Endothelial cell (in vitro differentiated cells): ENCODE results near the gene GFOD2. TPM values are rescaled to one million over a fixed set of nuclear protein-coding genes. Genes with fewer than 3 reads are reported as not detected.

Source experiments
- DNase-seq: peaks from one replicate; pipeline ENCODE4 v3.0.0; 2021; ENCODE audit warnings: low spot score
- H3K27ac Mint-ChIP-seq: one replicate; pipeline ENCODE4 v1.8.0; 2021; ENCODE audit warnings: mixed read lengths, inconsistent platforms; ENCODE audit not compliant: unreplicated experiment
- H3K27me3 Mint-ChIP-seq: one replicate; pipeline ENCODE4 v1.8.0; 2021; ENCODE audit warnings: mild to moderate bottlenecking, moderate library complexity, mixed read lengths, inconsistent platforms; ENCODE audit not compliant: unreplicated experiment
- H3K36me3 Mint-ChIP-seq: one replicate; pipeline ENCODE4 v1.8.0; 2021; ENCODE audit warnings: mild to moderate bottlenecking, low read depth, mixed read lengths, inconsistent platforms; ENCODE audit not compliant: unreplicated experiment
- H3K4me1 Mint-ChIP-seq: one replicate; pipeline ENCODE4 v1.8.0; 2021; ENCODE audit warnings: mild to moderate bottlenecking, mixed read lengths, inconsistent platforms; ENCODE audit not compliant: unreplicated experiment
- H3K4me3 Mint-ChIP-seq: one replicate; pipeline ENCODE4 v1.8.0; 2021; ENCODE audit warnings: mild to moderate bottlenecking, mixed read lengths, inconsistent platforms; ENCODE audit not compliant: unreplicated experiment
- H3K9me3 Mint-ChIP-seq: one replicate; pipeline ENCODE4 v1.8.0; 2021; ENCODE audit warnings: mixed read lengths, inconsistent platforms; ENCODE audit not compliant: unreplicated experiment
- total RNA-seq: library from RNA; stranded (reverse); fragmentation: NEBNext Ultra II Directional; extraction: Animal tissue kit (Norgen Biotek cat#: 25700); gene quantifications from one replicate; pipeline ENCODE4 v1.2.1, GENCODE V29; 2021; ENCODE audit not compliant: unreplicated experiment
- TF ChIP-seq, protein P1 (sequence below): fragments of 200-600 bp; sonication (generic); IDR thresholded peaks from one replicate; pipeline ENCODE4 v1.5.0; 2021; ENCODE audit warnings: antibody characterized with exemption; ENCODE audit not compliant: unreplicated experiment

Gene GFOD2
- total RNA-seq, 1 donor from 2014 or later: 44.2 TPM

DNA sequence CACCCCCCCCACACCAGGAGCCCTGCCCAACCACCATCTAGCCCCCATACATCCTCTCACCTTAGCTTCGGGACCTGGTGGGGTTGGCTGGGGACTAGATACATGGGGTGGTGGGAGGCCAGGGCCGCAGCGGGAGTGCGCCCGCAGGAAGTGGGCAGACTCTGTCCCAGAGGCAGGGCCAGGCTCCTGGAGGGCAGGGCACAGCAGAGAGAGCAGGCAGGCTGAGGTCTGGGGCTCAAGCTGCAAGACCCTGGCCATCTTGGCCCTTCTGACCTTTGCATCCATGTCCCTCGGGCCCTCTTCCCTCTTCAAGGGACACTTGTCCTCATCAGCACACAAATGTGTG is 55.3 kb downstream of the GFOD2 start:
- Mint-ChIP-seq H3K27ac (no peak overlapping the region), H3K9me3 (no peaks in the 10 kb centered on the region), H3K36me3 (peaks cover 11% of the 10 kb centered on the region), H3K4me1 (peaks cover 8% of the 10 kb centered on the region), H3K27me3 (peaks cover 21% of the 10 kb centered on the region), H3K4me3 (peak overlapping the region; percentile 79)
- TF ChIP-seq, protein P1, sequence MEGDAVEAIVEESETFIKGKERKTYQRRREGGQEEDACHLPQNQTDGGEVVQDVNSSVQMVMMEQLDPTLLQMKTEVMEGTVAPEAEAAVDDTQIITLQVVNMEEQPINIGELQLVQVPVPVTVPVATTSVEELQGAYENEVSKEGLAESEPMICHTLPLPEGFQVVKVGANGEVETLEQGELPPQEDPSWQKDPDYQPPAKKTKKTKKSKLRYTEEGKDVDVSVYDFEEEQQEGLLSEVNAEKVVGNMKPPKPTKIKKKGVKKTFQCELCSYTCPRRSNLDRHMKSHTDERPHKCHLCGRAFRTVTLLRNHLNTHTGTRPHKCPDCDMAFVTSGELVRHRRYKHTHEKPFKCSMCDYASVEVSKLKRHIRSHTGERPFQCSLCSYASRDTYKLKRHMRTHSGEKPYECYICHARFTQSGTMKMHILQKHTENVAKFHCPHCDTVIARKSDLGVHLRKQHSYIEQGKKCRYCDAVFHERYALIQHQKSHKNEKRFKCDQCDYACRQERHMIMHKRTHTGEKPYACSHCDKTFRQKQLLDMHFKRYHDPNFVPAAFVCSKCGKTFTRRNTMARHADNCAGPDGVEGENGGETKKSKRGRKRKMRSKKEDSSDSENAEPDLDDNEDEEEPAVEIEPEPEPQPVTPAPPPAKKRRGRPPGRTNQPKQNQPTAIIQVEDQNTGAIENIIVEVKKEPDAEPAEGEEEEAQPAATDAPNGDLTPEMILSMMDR: no peak
- DNase-seq: no peak

DNA sequence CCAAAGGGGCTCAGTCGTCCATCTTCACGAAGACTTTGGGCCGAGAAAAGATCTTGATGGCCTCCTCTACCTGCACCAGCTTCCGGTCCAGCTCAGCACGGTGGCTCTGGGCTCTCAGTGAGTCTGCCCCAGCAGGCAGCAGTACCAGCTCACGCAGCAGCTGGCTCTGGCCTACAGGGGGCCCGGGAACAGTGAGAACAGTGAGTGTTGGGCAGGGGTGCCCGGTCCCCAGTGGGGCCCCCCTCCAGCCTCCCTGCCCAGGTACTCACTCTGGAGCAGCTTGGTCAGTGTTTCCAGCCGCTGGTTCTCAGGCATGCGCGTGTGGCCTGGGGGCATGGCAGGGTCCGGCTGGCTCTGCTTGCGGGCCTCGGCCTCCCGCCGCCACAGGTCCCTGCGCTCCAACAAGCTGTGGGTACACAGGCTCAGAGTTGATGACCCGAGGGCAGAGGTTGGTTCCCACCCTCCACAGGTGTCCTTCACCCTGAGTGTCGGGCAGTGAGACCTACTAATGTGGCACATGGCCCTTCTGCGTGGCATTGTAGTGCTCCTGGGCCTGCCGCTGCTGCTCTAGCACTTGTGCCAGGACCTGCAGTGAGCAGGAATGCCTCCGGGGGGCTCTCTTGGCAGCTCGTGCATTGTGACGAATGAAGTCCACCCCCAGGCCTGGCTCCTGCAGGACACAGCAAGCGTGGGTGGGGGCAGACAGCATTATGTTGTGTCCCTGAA is 55.8 kb downstream of the GFOD2 start:
- TF ChIP-seq, protein P1: peak; percentile 49
- Mint-ChIP-seq H3K9me3 (no peaks in the 10 kb centered on the region), H3K4me1 (peaks cover 8% of the 10 kb centered on the region), H3K27ac (no peak overlapping the region), H3K36me3 (peaks cover 7% of the 10 kb centered on the region), H3K27me3 (peaks cover 21% of the 10 kb centered on the region), H3K4me3 (no peak overlapping the region)
- DNase-seq: peak; percentile 71

DNA sequence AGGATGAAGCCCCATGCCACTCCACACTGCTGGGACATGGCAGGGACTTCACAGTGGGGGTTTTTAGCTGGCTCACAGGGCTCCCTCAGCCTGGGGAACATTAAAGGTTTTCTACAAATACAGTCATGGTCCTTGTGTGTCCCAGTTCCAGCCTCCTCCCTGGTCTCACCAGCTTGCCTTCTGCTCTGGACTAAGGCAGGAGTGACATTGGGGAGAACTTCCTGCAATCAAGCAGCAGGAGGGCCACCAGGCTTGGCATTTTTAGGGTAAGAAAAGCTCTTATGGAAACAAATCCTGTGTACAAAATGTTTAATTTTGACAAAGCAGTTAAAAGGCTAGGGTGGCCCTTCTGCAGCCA is 56.5 kb downstream of the GFOD2 start:
- no peaks in the 10 kb centered on the region for H3K9me3 Mint-ChIP-seq
- H3K4me3 Mint-ChIP-seq: no peak overlapping the region
- H3K4me1 Mint-ChIP-seq: peaks cover 8% of the 10 kb centered on the region

DNA sequence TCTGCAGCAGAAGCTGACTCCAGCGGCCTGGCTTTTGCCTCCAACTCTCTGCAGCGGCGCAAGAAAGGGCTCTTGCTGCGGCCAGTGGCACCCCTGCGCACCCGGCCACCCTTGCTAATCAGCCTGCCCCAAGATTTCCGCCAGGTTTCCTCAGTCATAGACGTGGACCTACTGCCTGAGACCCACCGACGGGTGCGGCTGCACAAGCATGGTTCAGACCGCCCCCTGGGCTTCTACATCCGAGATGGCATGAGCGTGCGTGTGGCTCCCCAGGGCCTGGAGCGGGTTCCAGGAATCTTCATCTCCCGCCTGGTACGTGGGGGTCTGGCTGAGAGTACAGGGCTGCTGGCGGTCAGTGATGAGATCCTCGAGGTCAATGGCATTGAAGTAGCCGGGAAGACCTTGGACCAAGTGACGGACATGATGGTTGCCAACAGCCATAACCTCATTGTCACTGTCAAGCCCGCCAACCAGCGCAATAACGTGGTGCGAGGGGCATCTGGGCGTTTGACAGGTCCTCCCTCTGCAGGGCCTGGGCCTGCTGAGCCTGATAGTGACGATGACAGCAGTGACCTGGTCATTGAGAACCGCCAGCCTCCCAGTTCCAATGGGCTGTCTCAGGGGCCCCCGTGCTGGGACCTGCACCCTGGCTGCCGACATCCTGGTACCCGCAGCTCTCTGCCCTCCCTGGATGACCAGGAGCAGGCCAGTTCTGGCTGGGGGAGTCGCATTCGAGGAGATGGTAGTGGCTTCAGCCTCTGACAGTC is 57.0 kb downstream of the GFOD2 start:
- no peaks in the 10 kb centered on the region for H3K9me3 Mint-ChIP-seq
- peaks cover 20% of the 10 kb centered on the region for H3K27me3 Mint-ChIP-seq
- TF ChIP-seq, protein P1: no peak
- no peak overlapping the region for H3K4me3 Mint-ChIP-seq
- no peak for DNase-seq
- H3K4me1 Mint-ChIP-seq: peaks cover 8% of the 10 kb centered on the region
- H3K27ac Mint-ChIP-seq: peak overlapping the region; percentile 52
- peaks cover 7% of the 10 kb centered on the region for H3K36me3 Mint-ChIP-seq

More for the DNA sequence above, 56.5 kb downstream of the GFOD2 start:
- DNase-seq: no peak
- Mint-ChIP-seq H3K27me3 (peaks cover 21% of the 10 kb centered on the region), H3K27ac (no peak overlapping the region), H3K36me3 (peaks cover 7% of the 10 kb centered on the region)
- TF ChIP-seq, protein P1: no peak
